H1 (cell line): ENCODE data around the gene CAMSAP1. TPM values are rescaled to one million over a fixed set of nuclear protein-coding genes. Genes with fewer than 3 reads are reported as not detected.

ENCODE experiments used
- CTCF ChIA-PET: fragments of 300-600 bp; sonication (Branson Sonifier 250); formaldehyde crosslinking; loops from one replicate; lab custom pipeline; 2021; ENCODE audit not compliant: partially characterized antibody; lab: Charles Lee
- POLR2A ChIA-PET: fragments of 300-600 bp; sonication (Branson Sonifier 250); formaldehyde crosslinking; loops from one replicate; lab custom pipeline; 2021; ENCODE audit warnings: inconsistent platforms; ENCODE audit not compliant: partially characterized antibody; lab: Charles Lee
- DNase-seq, 2 experiments: peaks; one replicate each; pipeline versions ENCODE4 v3.0.0 to v3.0.0-alpha.2; 2010 to 2022; ENCODE audit warnings: low spot score in 2 of 2, low read depth in 1 of 2, mixed read lengths in 1 of 2
- FAIRE-seq: peaks from 2 replicates; lab custom pipeline; 2011; peaks lifted over from hg19 to GRCh38; lab: Jason Lieb, UNC
- H2AFZ ChIP-seq: 2 replicates; pipeline ENCODE4 v1.8.1; 2012; ENCODE audit warnings: low read length, inconsistent platforms
- H2AK5ac ChIP-seq: 2 replicates; pipeline ENCODE4 v1.6.1; 2013; ENCODE audit warnings: low read depth, low read length
- H2BK120ac ChIP-seq: replicated peaks from 2 replicates; pipeline ENCODE3; 2013; ENCODE audit warnings: low read depth, low read length, inconsistent platforms
- H2BK12ac ChIP-seq: 2 replicates; pipeline ENCODE4 v1.6.1; 2013; ENCODE audit warnings: low read depth, low read length
- H2BK15ac ChIP-seq: 2 replicates; pipeline ENCODE4 v1.6.1; 2013; ENCODE audit warnings: low read length
- H2BK20ac ChIP-seq: 2 replicates; pipeline ENCODE4 v1.6.1; 2013; ENCODE audit warnings: low read length
- H2BK5ac ChIP-seq: 2 replicates; pipeline ENCODE4 v1.6.1; 2013; ENCODE audit warnings: low read depth, low read length
- H3K14ac ChIP-seq: 2 replicates; pipeline ENCODE4 v1.6.1; 2013; ENCODE audit warnings: inconsistent platforms; ENCODE audit not compliant: insufficient read length
- H3K18ac ChIP-seq: 2 replicates; pipeline ENCODE4 v1.6.1; 2013; ENCODE audit warnings: low read length; ENCODE audit errors: extremely low read depth
- H3K23ac ChIP-seq: 2 replicates; pipeline ENCODE4 v1.6.1; 2013; ENCODE audit warnings: inconsistent platforms; ENCODE audit not compliant: insufficient read length
- H3K23me2 ChIP-seq: 2 replicates; pipeline ENCODE4 v1.6.1; 2013; ENCODE audit warnings: low read depth, low read length
- H3K27ac ChIP-seq: 2 replicates; pipeline ENCODE4 v1.6.1; 2011; ENCODE audit warnings: low read depth, low read length, inconsistent platforms
- H3K27me3 ChIP-seq, 4 experiments: replicated peaks in 1 of 4; 1 replicate in 1 of 4; 2 replicates in 3 of 4; pipeline versions ENCODE4 v1.6.1 to v1.8.1; 2011 to 2013; ENCODE audit warnings: low read length in 3 of 4, mild to moderate bottlenecking in 3 of 4, inconsistent platforms in 2 of 4, mixed read lengths in 2 of 4, moderate library complexity in 1 of 4; ENCODE audit not compliant: control insufficient read depth in 3 of 4, insufficient read depth in 3 of 4; ENCODE audit errors: extremely low read depth in 1 of 4
- H3K36me3 ChIP-seq, 4 experiments: 2 replicates each; pipeline versions ENCODE4 v1.6.1 to v1.8.1; 2011 to 2013; ENCODE audit warnings: mild to moderate bottlenecking in 4 of 4, low read length in 3 of 4, moderate library complexity in 2 of 4, control low read depth in 1 of 4, inconsistent platforms in 1 of 4; ENCODE audit not compliant: insufficient read depth in 4 of 4, control insufficient read depth in 2 of 4
- H3K4ac ChIP-seq: replicated peaks from 2 replicates; pipeline ENCODE3; 2013; ENCODE audit warnings: low read length, low read depth, mixed read lengths, inconsistent platforms; ENCODE audit not compliant: insufficient read length
- H3K4me1 ChIP-seq, 4 experiments: replicated peaks in 1 of 4; 1 replicate in 1 of 4; 2 replicates in 3 of 4; pipeline versions ENCODE4 v1.6.1 to v1.8.1; 2011 to 2013; ENCODE audit warnings: low read length in 3 of 4, inconsistent platforms in 2 of 4, mixed read lengths in 1 of 4; ENCODE audit not compliant: insufficient read depth in 4 of 4, control insufficient read depth in 3 of 4
- H3K4me2 ChIP-seq, 2 experiments: 2 replicates each; pipeline versions ENCODE4 v1.6.1 to v1.8.1; 2011 to 2013; ENCODE audit warnings: low read depth in 2 of 2, low read length in 2 of 2, control low read depth in 1 of 2, inconsistent platforms in 1 of 2, mild to moderate bottlenecking in 1 of 2; ENCODE audit not compliant: insufficient read depth in 1 of 2
- H3K4me3 ChIP-seq, 4 experiments: fragments of 200-600, 300-600 bp in 1 of 4; sonication (generic), shearing (Covaris generic), sonication (Bioruptor Twin) in 1 of 4; 2 replicates each; pipeline versions ENCODE4 v1.5.1 to v1.8.1; 2011 to 2016; ENCODE audit warnings: low read length in 4 of 4, low read depth in 3 of 4, control low read depth in 2 of 4, inconsistent platforms in 2 of 4, mild to moderate bottlenecking in 2 of 4, mixed read lengths in 1 of 4, moderate library complexity in 1 of 4; ENCODE audit not compliant: insufficient read depth in 2 of 4; ENCODE audit errors: extremely low read depth in 1 of 4
- H3K56ac ChIP-seq: replicated peaks from 2 replicates; pipeline ENCODE3; 2013; ENCODE audit warnings: low read depth, mild to moderate bottlenecking, mixed read lengths, low read length, inconsistent platforms; ENCODE audit not compliant: insufficient read length
- H3K79me1 ChIP-seq: 2 replicates; pipeline ENCODE4 v1.6.1; 2013; ENCODE audit warnings: low read depth, low read length, control low read depth
- H3K79me2 ChIP-seq, 2 experiments: 2 replicates each; pipeline versions ENCODE4 v1.6.1 to v1.8.1; 2012 to 2013; ENCODE audit warnings: low read length in 2 of 2, mild to moderate bottlenecking in 2 of 2, inconsistent platforms in 1 of 2; ENCODE audit not compliant: insufficient read depth in 2 of 2, control insufficient read depth in 1 of 2
- H3K9ac ChIP-seq, 4 experiments: replicated peaks in 1 of 4; 1 replicate in 1 of 4; 2 replicates in 3 of 4; pipeline versions ENCODE4 v1.6.1 to v1.8.1; 2011 to 2013; ENCODE audit warnings: low read depth in 3 of 4, low read length in 3 of 4, control low read depth in 2 of 4, mild to moderate bottlenecking in 2 of 4, moderate library complexity in 2 of 4, inconsistent platforms in 1 of 4; ENCODE audit errors: extremely low read depth in 1 of 4
- H3K9me3 ChIP-seq, 2 experiments: 2 replicates each; pipeline versions ENCODE4 v1.6.1 to v1.8.1; 2012 to 2013; ENCODE audit warnings: mild to moderate bottlenecking in 2 of 2, moderate library complexity in 2 of 2, control low read depth in 1 of 2, inconsistent platforms in 1 of 2, low read depth in 1 of 2, low read length in 1 of 2, mixed read lengths in 1 of 2; ENCODE audit not compliant: insufficient read depth in 2 of 2
- H4K20me1 ChIP-seq, 2 experiments: replicated peaks in 1 of 2; 2 replicates each; pipeline versions ENCODE3 to v1.8.1; 2011 to 2013; ENCODE audit warnings: inconsistent platforms in 2 of 2, low read length in 2 of 2, mild to moderate bottlenecking in 1 of 2; ENCODE audit not compliant: insufficient read depth in 2 of 2, control insufficient read depth in 1 of 2
- H4K5ac ChIP-seq: 2 replicates; pipeline ENCODE4 v1.6.1; 2013; ENCODE audit warnings: low read length, low read depth, mixed read lengths, inconsistent platforms; ENCODE audit not compliant: insufficient read length
- H4K8ac ChIP-seq: 2 replicates; pipeline ENCODE4 v1.8.0; 2013; ENCODE audit warnings: mild to moderate bottlenecking, moderate library complexity, low read length, inconsistent platforms; ENCODE audit not compliant: insufficient read depth; ENCODE audit errors: extremely low read depth
- H4K91ac ChIP-seq: replicated peaks from 2 replicates; pipeline ENCODE3; 2013; ENCODE audit warnings: low read length, mixed read lengths, inconsistent platforms; ENCODE audit not compliant: insufficient read length
- BRCA1 ChIP-seq: IDR thresholded peaks from 2 replicates; pipeline ENCODE4 v1.6.1; 2012; ENCODE audit warnings: low read depth, low read length, improper control_type of control experiment
- EGR1 ChIP-seq: IDR thresholded peaks from 2 replicates; pipeline ENCODE4 v1.6.1; 2011; ENCODE audit warnings: low read depth, low read length, borderline replicate concordance
- RFX5 ChIP-seq: IDR thresholded peaks from 2 replicates; pipeline ENCODE4 v1.6.1; 2011; ENCODE audit warnings: low read depth, low read length, improper control_type of control experiment, borderline replicate concordance
- SP4 ChIP-seq: IDR thresholded peaks from 2 replicates; pipeline ENCODE4 v1.6.1; 2012; ENCODE audit warnings: low read length, inconsistent platforms
- TBP ChIP-seq: IDR thresholded peaks from 2 replicates; pipeline ENCODE4 v1.6.1; 2011; ENCODE audit warnings: low read depth, low read length, improper control_type of control experiment
- WGBS, 2 experiments: shearing (Covaris generic) in 1 of 2; methylation state at CpG; one replicate each; pipeline versions ENCODE4 v1.1.6 to v1.1.7; 2013 to 2015; ENCODE audit warnings: low lambda C conversion rate in 2 of 2, mixed read lengths in 2 of 2, inconsistent platforms in 1 of 2, low coverage in 1 of 2, missing lambda C conversion rate in 1 of 2; ENCODE audit not compliant: insufficient replicate concordance in 2 of 2, insufficient coverage in 1 of 2, insufficient read length in 1 of 2; ENCODE audit errors: extremely low coverage in 1 of 2, missing lambda C conversion rate in 1 of 2; 5-methylcytosine and 5-hydroxymethylcytosine counted together
- polyA plus RNA-seq, 7 experiments: library from polyadenylated mRNA; depleted of rRNA in 3 of 7; stranded (reverse) in 5 of 7; unstranded in 2 of 7; fragments of >200 nt in 5 of 7; fragments of 200-250 nt in 2 of 7; gene quantifications; 1 replicate in 5 of 7; 2 replicates in 1 of 7; 4 replicates in 1 of 7; pipeline versions ENCODE4 v1.2.1 to v1.2.3, GENCODE V29; 2011 to 2013; ENCODE audit warnings: missing spikeins in 2 of 7, mixed read lengths in 2 of 7
- total RNA-seq: library from RNA; stranded (reverse); fragmentation: NEBNext Ultra II Directional; extraction: Animal tissue kit (Norgen Biotek cat#: 25700); gene quantifications from 2 replicates; pipeline ENCODE4 v1.2.1, GENCODE V29; 2021
- TF ChIP-seq, protein P1 (sequence below): IDR thresholded peaks from 2 replicates; pipeline ENCODE4 v1.6.1; 2012; ENCODE audit warnings: inconsistent platforms

Gene CAMSAP1
- total and polyA plus RNA-seq, 2 of the 8 experiments (the other 6 are each of a cell fraction or from before 2014, with no cell fraction given) = 13.4 to 44.0 TPM

DNA sequence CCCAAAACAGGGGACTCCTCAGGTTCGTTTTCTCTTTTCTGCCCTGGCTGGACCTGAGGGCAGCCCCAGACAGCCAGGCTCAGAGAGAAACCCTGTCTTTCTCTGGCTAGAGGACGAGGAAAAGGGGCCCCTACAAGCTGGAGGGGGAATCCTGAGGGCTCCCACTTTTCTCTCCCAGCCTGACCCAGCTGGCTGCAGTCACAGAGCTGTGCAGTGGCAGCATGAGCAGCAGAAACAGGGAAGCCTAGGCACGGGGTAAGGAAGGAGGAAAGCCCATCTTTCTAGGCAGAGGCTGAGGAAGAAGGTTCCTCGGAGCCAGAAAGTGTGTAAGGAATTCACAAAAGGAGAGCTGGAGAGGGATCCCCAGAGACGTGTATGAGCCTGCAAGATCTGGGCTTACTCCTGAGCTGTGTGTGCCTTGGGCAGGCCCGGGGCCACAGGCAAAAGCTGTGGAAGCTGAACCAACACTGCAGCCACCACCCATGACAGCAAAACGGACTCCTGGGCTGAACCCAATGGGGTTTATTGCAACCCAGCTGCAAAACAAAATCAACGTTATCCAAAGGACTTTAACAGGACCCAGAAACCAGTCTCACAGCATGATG, 16.2 kb downstream of the CAMSAP1 start:
- Histone ChIP-seq H3K23me2 (no peaks in the 10 kb centered on the region), H3K4ac (no peak overlapping the region), H2BK15ac (no peak overlapping the region), H3K4me1 (peaks cover 3 to 55% (median 39%) of the 10 kb centered on the region in 4 experiments), H3K36me3 (no peaks in the 10 kb centered on the region), H3K4me3 (no peak overlapping the region), H4K5ac (no peak overlapping the region), H4K8ac (no peak overlapping the region), H2AFZ (no peak overlapping the region), H2BK20ac (no peak overlapping the region), H3K18ac (peak overlapping the region; percentile 19; the same call in 1 of the 2 replicates), H3K4me2 (no peak overlapping the region; a peak in 1 of 4 replicates), H3K27me3 (no peaks in the 10 kb centered on the region), H3K9me3 (no peaks in the 10 kb centered on the region), H4K20me1 (peaks cover 55 to 59% of the 10 kb centered on the region in 2 experiments), H2AK5ac (no peak overlapping the region), H3K79me1 (peaks cover 31% of the 10 kb centered on the region), H2BK5ac (no peak overlapping the region), H2BK120ac (no peak overlapping the region), H3K27ac (no peak overlapping the region), H3K56ac (no peak overlapping the region), H3K9ac (no peak overlapping the region; a peak in 1 of 7 replicates), H3K14ac (no peak overlapping the region), H3K79me2 (peaks cover 68 to 100% of the 10 kb centered on the region in 2 experiments), H2BK12ac (no peak overlapping the region), H4K91ac (no peak overlapping the region), H3K23ac (no peak overlapping the region)
- FAIRE-seq = no peak
- ChIA-PET CTCF (interaction anchor here (0.6 to 4.1 kb wide), 5 partner anchors 23 to 232 kb away, joined by 3 to 15 read pairs (median 3); no protein-coding TSS in a partner anchor), POLR2A (interaction anchor here (0.9 to 1.2 kb wide), 4 partner anchors 9 to 26 kb away, joined by 3 to 7 read pairs (median 4); no protein-coding TSS in a partner anchor)
- WGBS, 2 experiments = 79% methylated on average over 7 of the region's 8 CpGs; no CpG with 5 or more reads in 1 of the 2 experiments
- DNase-seq = no peak
- TF ChIP-seq TBP (no peak), RFX5 (no peak), SP4 (no peak), BRCA1 (no peak), EGR1 (no peak)
- TF ChIP-seq, protein P1, sequence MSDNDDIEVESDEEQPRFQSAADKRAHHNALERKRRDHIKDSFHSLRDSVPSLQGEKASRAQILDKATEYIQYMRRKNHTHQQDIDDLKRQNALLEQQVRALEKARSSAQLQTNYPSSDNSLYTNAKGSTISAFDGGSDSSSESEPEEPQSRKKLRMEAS = no peak
